ENCODE data around the gene MT2A.
"Not testable (repeated sequence)": the region's sequence is repeated elsewhere in the genome, so short reads cannot be mapped to it uniquely, and the experiment has no call there.

MT2A gene

DNA sequence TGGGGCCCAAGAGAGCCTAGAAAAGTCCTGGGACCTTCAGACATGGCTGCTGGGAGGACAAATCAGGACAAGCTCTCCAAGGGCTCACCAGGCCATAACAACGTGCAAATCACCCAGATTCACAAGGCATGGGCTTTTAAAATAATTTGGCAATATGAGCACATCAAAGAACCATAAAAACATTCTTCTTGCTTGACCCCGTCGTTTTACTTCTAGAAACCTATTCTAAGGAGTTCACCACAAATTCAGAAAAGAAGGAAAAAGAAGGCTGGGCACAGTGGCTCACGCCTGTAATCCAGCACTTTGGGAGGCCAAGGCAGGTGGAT, 31.1 kb upstream of the MT2A start:
- TF ChIP-seq PAX5 (IDR thresholded peaks at IDR 0.05; ENCODE audit: insufficient read depth, low read length, severe bottlenecking), result no peak
- TF ChIP-seq POLR2A (IDR thresholded peaks at IDR 0.05; ENCODE audit: low read depth, low read length), result no peak
- TF ChIP-seq TAF1 (IDR thresholded peaks at IDR 0.05; ENCODE audit: low read depth, low read length), result no peak
- TF ChIP-seq POU2F2 (IDR thresholded peaks at IDR 0.05; ENCODE audit: low read depth, low read length), result no peak
- no peak for TF ChIP-seq POLR2AphosphoS5 (IDR thresholded peaks at IDR 0.05; ENCODE audit: low read depth, low read length)
- TF ChIP-seq SPI1 (IDR thresholded peaks at IDR 0.05; ENCODE audit: low read depth, low read length), result no peak

DNA sequence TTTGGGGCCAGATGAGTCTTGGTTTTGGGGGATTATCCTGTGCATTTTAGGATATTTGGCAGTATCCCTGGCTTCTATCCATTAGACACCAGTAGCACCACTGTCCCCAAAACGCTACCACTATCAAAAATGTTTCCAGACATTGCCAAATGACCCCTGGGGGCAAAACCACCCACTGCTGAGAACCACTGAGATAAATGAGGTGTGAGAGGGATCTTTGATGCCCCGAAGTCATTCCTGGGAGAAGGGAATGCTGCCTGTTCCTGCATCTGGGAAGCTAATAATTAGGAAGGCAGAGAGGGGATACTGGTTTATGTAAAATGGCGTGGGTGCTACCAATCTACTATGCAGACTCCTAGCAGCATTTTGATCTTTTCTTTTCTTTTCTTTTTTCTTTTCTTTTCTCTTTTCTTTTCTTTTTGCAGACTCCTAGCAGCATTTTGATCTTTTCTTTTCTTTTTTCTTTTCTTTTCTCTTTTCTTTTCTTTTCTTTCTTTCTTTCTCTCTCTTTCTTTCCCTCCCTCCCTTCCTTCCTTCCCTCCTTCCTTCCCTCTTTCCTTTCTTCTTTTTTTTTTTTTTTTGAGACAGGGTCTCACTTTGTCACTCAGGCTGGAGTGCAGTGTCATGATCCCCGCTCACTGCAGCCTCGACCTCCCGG, 27.9 kb upstream of the MT2A start:
- TF ChIP-seq POU2F2 (IDR thresholded peaks at IDR 0.05; ENCODE audit: low read depth, low read length) (no peak), PAX5 (IDR thresholded peaks at IDR 0.05; ENCODE audit: insufficient read depth, low read length, severe bottlenecking) (no peak), TAF1 (IDR thresholded peaks at IDR 0.05; ENCODE audit: low read depth, low read length) (no peak), POLR2A (IDR thresholded peaks at IDR 0.05; ENCODE audit: low read depth, low read length) (no peak), SPI1 (IDR thresholded peaks at IDR 0.05; ENCODE audit: low read depth, low read length) (no peak), POLR2AphosphoS5 (IDR thresholded peaks at IDR 0.05; ENCODE audit: low read depth, low read length) (no peak)
- no peak for FAIRE-seq
- no peak for DNase-seq (ENCODE audit: insufficient read length, low spot score)

More for the DNA sequence above, 31.1 kb upstream of the MT2A start:
- no peak for DNase-seq (ENCODE audit: insufficient read length, low spot score)
- no peak for FAIRE-seq

DNA sequence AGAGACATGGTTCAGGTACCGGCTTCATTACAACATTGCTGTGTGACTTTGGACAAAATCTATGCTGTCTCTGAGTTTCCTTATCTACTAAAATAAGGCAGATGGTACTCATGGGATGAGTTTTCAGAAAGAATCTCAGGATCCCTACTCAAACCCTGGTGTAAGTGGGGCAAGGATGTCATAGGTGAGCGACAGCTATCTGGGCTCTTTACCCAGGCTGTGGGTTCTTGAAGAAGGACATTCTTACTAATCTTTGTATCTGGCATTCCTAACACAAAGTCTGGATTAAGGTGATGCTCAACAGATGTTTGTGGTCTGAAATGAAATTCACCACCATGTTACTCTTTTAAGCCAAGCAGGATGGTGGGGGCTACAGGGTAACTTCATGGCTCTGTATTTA, 25.5 kb upstream of the MT2A start:
- DNase-seq (ENCODE audit: insufficient read length, low spot score); FAIRE-seq: not testable (repeated sequence)

DNA sequence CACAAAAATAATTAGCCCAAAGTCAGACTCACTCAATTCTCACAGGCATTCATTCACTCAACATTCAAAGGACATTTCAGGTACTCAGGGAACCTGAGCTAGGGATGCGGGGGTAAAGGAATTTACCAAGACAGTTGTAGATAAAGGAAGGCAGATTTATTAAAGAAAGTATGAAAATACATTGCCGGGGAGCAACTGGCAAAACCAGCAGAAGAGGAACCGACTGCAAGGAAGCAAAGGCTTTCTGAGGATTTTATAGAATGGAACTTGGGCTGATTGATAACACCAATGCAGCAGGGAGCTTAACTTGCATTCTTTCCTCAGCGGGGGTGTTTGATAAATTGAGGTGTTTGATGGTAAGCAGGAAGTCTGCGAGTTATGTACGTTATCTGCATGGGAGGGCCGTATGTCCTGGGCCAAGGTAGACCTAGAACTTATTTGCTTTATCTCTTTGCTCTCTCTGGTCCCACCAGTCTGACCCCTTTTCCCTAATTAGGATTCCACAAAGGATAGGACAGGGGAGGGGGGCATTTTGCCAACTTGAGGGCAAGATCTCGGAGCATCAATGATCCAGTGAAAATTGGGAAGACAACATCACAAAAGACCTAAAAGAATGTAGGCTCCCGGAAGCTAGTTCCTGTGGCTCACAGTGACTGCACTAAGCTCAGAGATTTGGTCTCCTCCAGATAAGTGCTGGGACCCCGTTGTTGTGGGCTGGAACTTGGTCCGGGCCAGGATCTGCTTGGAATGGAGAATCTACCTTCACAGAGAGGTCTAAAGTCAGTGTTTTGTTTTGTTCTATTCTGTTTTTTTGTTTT, 24.8 kb upstream of the MT2A start:
- no peak for FAIRE-seq
- TF ChIP-seq PAX5 (IDR thresholded peaks at IDR 0.05; ENCODE audit: insufficient read depth, low read length, severe bottlenecking), result no peak
- no peak for TF ChIP-seq TAF1 (IDR thresholded peaks at IDR 0.05; ENCODE audit: low read depth, low read length)
- TF ChIP-seq POLR2AphosphoS5 (IDR thresholded peaks at IDR 0.05; ENCODE audit: low read depth, low read length), result no peak
- no peak for TF ChIP-seq POLR2A (IDR thresholded peaks at IDR 0.05; ENCODE audit: low read depth, low read length)
- TF ChIP-seq POU2F2 (IDR thresholded peaks at IDR 0.05; ENCODE audit: low read depth, low read length), result no peak
- TF ChIP-seq SPI1 (IDR thresholded peaks at IDR 0.05; ENCODE audit: low read depth, low read length), result no peak
- no peak for DNase-seq (ENCODE audit: insufficient read length, low spot score)

DNA sequence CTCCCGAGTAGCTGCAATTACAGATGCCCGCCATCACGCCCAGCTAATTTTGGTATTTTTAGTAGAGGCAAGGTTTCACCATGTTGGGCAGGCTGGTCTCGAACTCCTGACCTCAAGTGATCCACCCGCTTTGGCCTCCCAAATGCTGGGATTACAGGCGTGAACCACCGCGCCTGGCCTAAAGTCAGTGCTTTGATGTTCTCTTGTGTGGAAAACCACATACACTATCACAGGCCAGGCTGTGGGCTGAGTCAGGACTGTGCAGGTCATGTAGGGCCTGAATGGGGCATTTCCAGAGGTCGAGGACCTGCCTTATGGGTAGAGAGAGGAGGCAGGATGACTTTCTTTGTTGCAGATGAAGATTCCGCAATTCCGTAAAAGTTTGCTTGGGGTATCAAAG, 24.1 kb upstream of the MT2A start:
- FAIRE-seq (no peak), DNase-seq (ENCODE audit: insufficient read length, low spot score) (no peak)
- TF ChIP-seq PAX5 (IDR thresholded peaks at IDR 0.05; ENCODE audit: insufficient read depth, low read length, severe bottlenecking) (no peak), POLR2A (IDR thresholded peaks at IDR 0.05; ENCODE audit: low read depth, low read length) (no peak), TAF1 (IDR thresholded peaks at IDR 0.05; ENCODE audit: low read depth, low read length) (no peak), POLR2AphosphoS5 (IDR thresholded peaks at IDR 0.05; ENCODE audit: low read depth, low read length) (no peak), SPI1 (IDR thresholded peaks at IDR 0.05; ENCODE audit: low read depth, low read length) (no peak), POU2F2 (IDR thresholded peaks at IDR 0.05; ENCODE audit: low read depth, low read length) (no peak)

DNA sequence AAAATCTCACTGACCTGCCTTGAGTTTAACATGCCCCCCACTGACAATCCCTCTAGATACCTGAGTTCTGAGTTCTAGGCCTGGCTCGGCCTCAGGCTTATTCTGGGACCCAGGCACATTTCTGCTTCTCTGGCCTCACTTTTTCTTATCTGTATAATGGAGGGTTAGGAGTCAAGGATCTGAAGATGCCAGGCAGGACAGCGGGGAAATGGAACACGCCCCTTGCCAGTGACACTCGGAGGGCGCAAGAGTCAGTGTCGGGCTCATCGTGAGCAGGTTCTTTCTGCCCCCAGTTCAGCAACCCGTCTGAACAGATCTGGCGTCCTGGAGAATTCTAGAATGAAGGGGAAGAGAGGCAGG, 19.6 kb upstream of the MT2A start:
- DNase-seq (ENCODE audit: insufficient read length, low spot score), result no peak
- TF ChIP-seq SPI1 (IDR thresholded peaks at IDR 0.05; ENCODE audit: low read depth, low read length), result no peak
- TF ChIP-seq TAF1 (IDR thresholded peaks at IDR 0.05; ENCODE audit: low read depth, low read length), result no peak
- TF ChIP-seq POU2F2 (IDR thresholded peaks at IDR 0.05; ENCODE audit: low read depth, low read length), result no peak
- no peak for TF ChIP-seq PAX5 (IDR thresholded peaks at IDR 0.05; ENCODE audit: insufficient read depth, low read length, severe bottlenecking)
- no peak for TF ChIP-seq POLR2AphosphoS5 (IDR thresholded peaks at IDR 0.05; ENCODE audit: low read depth, low read length)
- no peak for TF ChIP-seq POLR2A (IDR thresholded peaks at IDR 0.05; ENCODE audit: low read depth, low read length)
- FAIRE-seq, result no peak

DNA sequence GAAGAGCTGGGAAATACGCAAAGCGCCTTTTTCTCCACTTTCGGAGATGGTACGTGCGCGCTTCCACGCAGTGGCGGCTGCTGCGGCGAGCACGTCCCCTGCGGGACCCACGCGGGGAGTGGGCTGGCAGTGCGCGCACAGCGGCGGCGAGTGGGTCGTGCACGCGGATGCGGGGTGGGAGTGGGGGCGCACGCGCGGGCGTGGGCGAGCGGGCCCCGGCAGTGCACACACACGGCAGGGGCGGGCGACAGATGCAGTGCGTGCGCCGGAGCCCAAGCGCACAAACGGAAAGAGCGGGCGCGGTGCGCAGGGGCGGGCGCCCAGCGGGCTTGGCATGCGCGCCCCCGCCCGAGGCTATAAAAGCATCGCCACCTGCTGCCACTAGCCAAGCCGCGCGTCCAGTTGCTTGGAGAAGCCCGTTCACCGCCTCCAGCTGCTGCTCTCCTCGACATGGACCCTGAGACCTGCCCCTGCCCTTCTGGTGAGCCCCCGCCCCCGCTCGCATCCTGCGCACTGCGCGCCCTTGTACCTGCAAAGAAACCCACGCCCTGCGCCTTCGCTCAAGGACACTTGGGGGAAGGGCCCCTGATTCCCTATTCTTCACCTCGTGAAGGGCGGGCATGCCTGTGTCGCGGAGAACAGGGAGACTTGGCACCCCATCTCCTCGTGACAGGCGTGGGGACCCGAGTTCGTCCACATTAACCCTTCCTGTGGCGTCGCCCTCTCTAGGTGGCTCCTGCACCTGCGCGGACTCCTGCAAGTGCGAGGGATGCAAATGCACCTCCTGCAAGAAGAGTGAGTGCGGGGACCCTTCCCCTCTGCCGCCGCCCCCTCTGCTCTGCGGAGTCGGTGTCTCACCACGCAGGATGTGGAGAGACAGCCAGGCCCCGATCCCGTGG, 19.0 kb upstream of the MT2A start, which contains the start of gene MT3:
MT3 (plus strand) TSS at position 388 of the 899 bp plus-strand sequence; CDS start at position 451, 63 bp downstream.
- no peak for TF ChIP-seq POLR2A (IDR thresholded peaks at IDR 0.05; ENCODE audit: low read depth, low read length)
- no peak for TF ChIP-seq POU2F2 (IDR thresholded peaks at IDR 0.05; ENCODE audit: low read depth, low read length)
- TF ChIP-seq PAX5 (IDR thresholded peaks at IDR 0.05; ENCODE audit: insufficient read depth, low read length, severe bottlenecking), result no peak
- no peak for TF ChIP-seq TAF1 (IDR thresholded peaks at IDR 0.05; ENCODE audit: low read depth, low read length)
- TF ChIP-seq SPI1 (IDR thresholded peaks at IDR 0.05; ENCODE audit: low read depth, low read length), result no peak
- no peak for TF ChIP-seq POLR2AphosphoS5 (IDR thresholded peaks at IDR 0.05; ENCODE audit: low read depth, low read length)
- peak; percentile 60 for FAIRE-seq
- no peak for DNase-seq (ENCODE audit: insufficient read length, low spot score)

DNA sequence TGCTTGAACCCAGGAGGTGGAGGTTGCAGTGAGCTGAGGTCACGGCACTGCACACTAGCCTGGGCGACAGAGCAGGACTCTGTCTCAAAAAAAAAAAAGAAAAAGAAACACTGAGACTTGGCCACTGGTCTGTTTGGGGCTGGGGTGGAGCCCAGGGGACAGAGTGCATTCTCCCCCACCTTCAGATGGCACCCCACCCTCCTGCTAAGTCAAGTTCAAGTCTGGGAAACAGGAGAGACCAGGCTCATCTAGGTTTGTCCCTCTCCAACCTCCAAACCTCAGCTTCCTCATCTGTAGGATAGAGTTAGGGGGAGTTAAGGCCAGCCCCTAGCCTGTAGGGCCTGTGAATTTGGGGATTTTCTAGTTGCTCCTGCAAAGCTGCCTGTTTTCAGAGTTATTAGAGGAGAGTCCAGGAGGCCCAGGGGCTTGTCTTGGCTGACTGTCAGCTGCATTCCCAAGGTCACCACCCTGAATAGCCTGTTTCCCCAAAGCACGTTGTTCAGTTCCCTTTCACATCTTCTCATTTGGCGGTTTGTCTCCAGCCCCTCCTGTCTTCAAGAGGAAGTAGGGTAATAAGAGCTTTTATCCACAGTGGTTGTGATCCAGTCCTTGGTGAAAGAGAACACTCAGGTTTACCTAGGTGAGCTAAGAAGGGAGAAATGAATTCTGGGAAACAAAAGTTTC, 16.9 kb upstream of the MT2A start:
- no peak for FAIRE-seq
- TF ChIP-seq SPI1 (IDR thresholded peaks at IDR 0.05; ENCODE audit: low read depth, low read length) (no peak), PAX5 (IDR thresholded peaks at IDR 0.05; ENCODE audit: insufficient read depth, low read length, severe bottlenecking) (no peak), POLR2AphosphoS5 (IDR thresholded peaks at IDR 0.05; ENCODE audit: low read depth, low read length) (no peak), POU2F2 (IDR thresholded peaks at IDR 0.05; ENCODE audit: low read depth, low read length) (no peak), TAF1 (IDR thresholded peaks at IDR 0.05; ENCODE audit: low read depth, low read length) (no peak), POLR2A (IDR thresholded peaks at IDR 0.05; ENCODE audit: low read depth, low read length) (no peak)
- DNase-seq (ENCODE audit: insufficient read length, low spot score), result no peak

All from GM12891 (cell line).